Liver (tissue), 9 donors: ENCODE results near the gene ENPP4. TPM values are rescaled to one million over a fixed set of nuclear protein-coding genes. Genes with fewer than 3 reads are reported as not detected.

ENCODE experiments used
- DNase-seq: peaks from one replicate; pipeline ENCODE4 v3.0.0-alpha.2; 2017; ENCODE audit warnings: low spot score
- H3K27ac ChIP-seq, 2 donors: one replicate each; pipeline ENCODE4 v1.7.0; 2013; ENCODE audit warnings: inconsistent platforms in 2 of 2, low read length in 2 of 2, control low read depth in 1 of 2, low read depth in 1 of 2, mild to moderate bottlenecking in 1 of 2
- H3K27me3 ChIP-seq, 4 donors: one replicate each; pipeline versions ENCODE4 v1.6.1 to v1.7.0; 2013; ENCODE audit warnings: low read length in 3 of 4, inconsistent platforms in 1 of 4, mild to moderate bottlenecking in 1 of 4, moderate library complexity in 1 of 4; ENCODE audit not compliant: control insufficient read depth in 4 of 4, insufficient read depth in 4 of 4
- H3K36me3 ChIP-seq, 4 donors: one replicate each; pipeline versions ENCODE4 v1.6.1 to v1.7.0; 2013; ENCODE audit warnings: low read length in 3 of 4, mild to moderate bottlenecking in 3 of 4, low read depth in 1 of 4, moderate library complexity in 1 of 4; ENCODE audit not compliant: control insufficient read depth in 4 of 4, insufficient read depth in 3 of 4
- H3K4me1 ChIP-seq, 4 donors: one replicate each; pipeline versions ENCODE4 v1.6.1 to v1.7.0; 2013; ENCODE audit warnings: low read length in 3 of 4, mild to moderate bottlenecking in 3 of 4, moderate library complexity in 1 of 4; ENCODE audit not compliant: control insufficient read depth in 4 of 4, insufficient read depth in 4 of 4
- H3K4me3 ChIP-seq, 3 donors: one replicate each; pipeline versions ENCODE4 v1.6.1 to v1.7.0; 2013; ENCODE audit warnings: low read length in 3 of 3, control low read depth in 1 of 3, low read depth in 1 of 3, mild to moderate bottlenecking in 1 of 3
- H3K9ac ChIP-seq, 2 donors: one replicate each; pipeline ENCODE4 v1.7.0; 2013; ENCODE audit warnings: low read length in 2 of 2, mild to moderate bottlenecking in 2 of 2, moderate library complexity in 2 of 2, control low read depth in 1 of 2, low read depth in 1 of 2
- H3K9me3 ChIP-seq, 4 donors: one replicate each; pipeline versions ENCODE4 v1.6.1 to v1.7.0; 2013; ENCODE audit warnings: low read length in 3 of 4; ENCODE audit not compliant: control insufficient read depth in 4 of 4
- FOXA1 ChIP-seq: IDR thresholded peaks from 2 replicates; pipeline ENCODE4 v1.6.1; 2016; ENCODE audit warnings: antibody characterized with exemption
- HNF4A ChIP-seq, 2 donors: conservative IDR thresholded peaks; 2 replicates each; pipeline ENCODE4 v1.6.1; 2016; ENCODE audit warnings: antibody characterized with exemption in 2 of 2, mild to moderate bottlenecking in 2 of 2
- HNF4G ChIP-seq: IDR thresholded peaks from 2 replicates; pipeline ENCODE4 v1.6.1; 2016; ENCODE audit warnings: antibody characterized with exemption
- NR2F2 ChIP-seq: IDR thresholded peaks from 2 replicates; pipeline ENCODE4 v1.6.1; 2016; ENCODE audit warnings: antibody characterized with exemption
- RAD21 ChIP-seq, 2 donors: IDR thresholded peaks; 2 replicates each; pipeline ENCODE4 v1.6.1; 2016; ENCODE audit warnings: antibody characterized with exemption in 2 of 2, mild to moderate bottlenecking in 2 of 2
- RXRA ChIP-seq, 2 donors: IDR thresholded peaks; 2 replicates each; pipeline ENCODE4 v1.6.1; 2017 to 2018; ENCODE audit warnings: antibody characterized with exemption in 2 of 2, mild to moderate bottlenecking in 1 of 2
- SP1 ChIP-seq: IDR thresholded peaks from 2 replicates; pipeline ENCODE4 v1.6.1; 2018; ENCODE audit warnings: antibody characterized with exemption, mild to moderate bottlenecking
- TAF1 ChIP-seq: conservative IDR thresholded peaks from 2 replicates; pipeline ENCODE4 v1.6.1; 2016; ENCODE audit warnings: antibody characterized with exemption, mild to moderate bottlenecking
- WGBS: extraction: QIAGEN DNeasy Blood & Tissue Kit; methylation state at CpG from one replicate; pipeline ENCODE4 v1.1.7; 2013; 5-methylcytosine and 5-hydroxymethylcytosine counted together
- polyA plus RNA-seq, 2 donors: library from polyadenylated mRNA; stranded (reverse) in 1 of 2; unstranded in 1 of 2; fragments of 200-250 nt in 1 of 2; fragments of >200 nt in 1 of 2; fragmentation: Nextera tagmentation in 1 of 2; extraction: Ambion mirVana in 1 of 2; gene quantifications; one replicate each; pipeline versions ENCODE4 v1.2.1 to v1.2.3, GENCODE V29; 2013 to 2015
- total RNA-seq, 2 donors: library from RNA; depleted of rRNA; stranded (reverse); fragments of >200 nt; gene quantifications; one replicate each; pipeline ENCODE4 v1.2.3, GENCODE V29; 2014
- TF ChIP-seq, protein P1 (sequence below): IDR thresholded peaks from 2 replicates; pipeline ENCODE4 v1.6.1; 2016; ENCODE audit warnings: antibody characterized with exemption, mild to moderate bottlenecking
- TF ChIP-seq, protein P2 (sequence below): IDR thresholded peaks from 2 replicates; pipeline ENCODE4 v1.6.1; 2016; ENCODE audit warnings: antibody characterized with exemption
- donor health status: healthy.
- donor health status: healthy.
- donor health status: healthy.
- donor health status: healthy.
- donor health status: healthy.

ENPP4 gene
- total and polyA plus RNA-seq, 4 donors: 3.6 to 12.6 (median 4.8) TPM

- TF ChIP-seq NR2F2 (no peak), HNF4G (no peak), TAF1 (no peak)
- TF ChIP-seq, protein P1, sequence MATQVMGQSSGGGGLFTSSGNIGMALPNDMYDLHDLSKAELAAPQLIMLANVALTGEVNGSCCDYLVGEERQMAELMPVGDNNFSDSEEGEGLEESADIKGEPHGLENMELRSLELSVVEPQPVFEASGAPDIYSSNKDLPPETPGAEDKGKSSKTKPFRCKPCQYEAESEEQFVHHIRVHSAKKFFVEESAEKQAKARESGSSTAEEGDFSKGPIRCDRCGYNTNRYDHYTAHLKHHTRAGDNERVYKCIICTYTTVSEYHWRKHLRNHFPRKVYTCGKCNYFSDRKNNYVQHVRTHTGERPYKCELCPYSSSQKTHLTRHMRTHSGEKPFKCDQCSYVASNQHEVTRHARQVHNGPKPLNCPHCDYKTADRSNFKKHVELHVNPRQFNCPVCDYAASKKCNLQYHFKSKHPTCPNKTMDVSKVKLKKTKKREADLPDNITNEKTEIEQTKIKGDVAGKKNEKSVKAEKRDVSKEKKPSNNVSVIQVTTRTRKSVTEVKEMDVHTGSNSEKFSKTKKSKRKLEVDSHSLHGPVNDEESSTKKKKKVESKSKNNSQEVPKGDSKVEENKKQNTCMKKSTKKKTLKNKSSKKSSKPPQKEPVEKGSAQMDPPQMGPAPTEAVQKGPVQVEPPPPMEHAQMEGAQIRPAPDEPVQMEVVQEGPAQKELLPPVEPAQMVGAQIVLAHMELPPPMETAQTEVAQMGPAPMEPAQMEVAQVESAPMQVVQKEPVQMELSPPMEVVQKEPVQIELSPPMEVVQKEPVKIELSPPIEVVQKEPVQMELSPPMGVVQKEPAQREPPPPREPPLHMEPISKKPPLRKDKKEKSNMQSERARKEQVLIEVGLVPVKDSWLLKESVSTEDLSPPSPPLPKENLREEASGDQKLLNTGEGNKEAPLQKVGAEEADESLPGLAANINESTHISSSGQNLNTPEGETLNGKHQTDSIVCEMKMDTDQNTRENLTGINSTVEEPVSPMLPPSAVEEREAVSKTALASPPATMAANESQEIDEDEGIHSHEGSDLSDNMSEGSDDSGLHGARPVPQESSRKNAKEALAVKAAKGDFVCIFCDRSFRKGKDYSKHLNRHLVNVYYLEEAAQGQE: no peak
- WGBS: 84% methylated on average over 2 of the region's 2 CpGs
- H3K27me3 ChIP-seq: no peaks in the 10 kb centered on the region
- no peaks in the 10 kb centered on the region for H3K9me3 ChIP-seq
- DNase-seq: no peak
- H3K36me3 ChIP-seq: no peaks in the 10 kb centered on the region
- peaks cover 2 to 5% (median 3%) of the 10 kb centered on the region in 4 donors for H3K4me1 ChIP-seq
- no peak overlapping the region for H3K27ac ChIP-seq
- no peak overlapping the region for H3K4me3 ChIP-seq
- no peak overlapping the region for H3K9ac ChIP-seq
Measured at GRCh38 chr6:46134216-46134615, 4.4 kb downstream of the ENPP4 start.

DNA sequence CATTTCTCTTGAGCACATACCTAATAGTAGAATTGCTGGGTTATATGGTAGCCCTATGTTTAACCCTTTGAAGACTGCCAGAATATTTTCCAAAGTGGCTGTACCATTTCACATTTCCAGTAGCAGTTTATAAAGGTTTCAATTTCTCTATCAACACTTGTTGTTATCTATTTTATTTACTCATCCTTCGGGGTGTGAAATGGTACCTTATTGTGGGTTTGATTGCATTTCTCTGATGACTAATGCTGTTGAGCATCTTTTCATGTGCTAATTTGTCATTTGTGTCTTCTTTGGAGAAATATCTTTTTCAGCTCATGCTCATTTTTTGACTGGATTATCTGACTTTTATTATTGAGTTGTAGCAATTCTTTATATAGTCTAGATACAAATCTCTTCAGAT is 5.4 kb downstream of the ENPP4 start:
- Histone ChIP-seq H3K27ac (no peak overlapping the region), H3K27me3 (no peaks in the 10 kb centered on the region), H3K4me1 (peaks cover 2 to 4% (median 3%) of the 10 kb centered on the region in 4 donors), H3K4me3 (no peak overlapping the region), H3K36me3 (no peaks in the 10 kb centered on the region), H3K9ac (no peak overlapping the region), H3K9me3 (no peaks in the 10 kb centered on the region)
- no peak for TF ChIP-seq RAD21 (IDR thresholded peaks at IDR 0.05)
- TF ChIP-seq, protein P2, sequence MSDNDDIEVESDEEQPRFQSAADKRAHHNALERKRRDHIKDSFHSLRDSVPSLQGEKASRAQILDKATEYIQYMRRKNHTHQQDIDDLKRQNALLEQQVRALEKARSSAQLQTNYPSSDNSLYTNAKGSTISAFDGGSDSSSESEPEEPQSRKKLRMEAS: no peak
- no peak for TF ChIP-seq HNF4G
- TF ChIP-seq TAF1: no peak
- WGBS: 84% methylated on average over 1 of the region's 1 CpG
- no peak for DNase-seq

GRCh38 chr6:46136831-46137230 is 7.0 kb downstream of the ENPP4 start:
- Histone ChIP-seq H3K9me3 (no peaks in the 10 kb centered on the region), H3K27ac (no peak overlapping the region), H3K27me3 (no peaks in the 10 kb centered on the region), H3K9ac (no peak overlapping the region), H3K4me3 (no peak overlapping the region), H3K36me3 (no peaks in the 10 kb centered on the region), H3K4me1 (no peaks in the 10 kb centered on the region)
- TF ChIP-seq NR2F2 (no peak), SP1 (no peak), RXRA (IDR thresholded peaks at IDR 0.05) (no peak), HNF4A (conservative IDR thresholded peaks at IDR 0.05) (no peak), FOXA1 (no peak)
- TF ChIP-seq, protein P1: no peak
- DNase-seq: no peak
- 89% methylated on average over 2 of the region's 2 CpGs for WGBS
